Stomach smooth muscle (tissue), 2 donors: ENCODE measurements around the gene SMIM5.
"Not testable (repeated sequence)": the region's sequence is repeated elsewhere in the genome, so short reads cannot be mapped to it uniquely, and the experiment has no call there.

Source experiments
- H3K27ac ChIP-seq: one replicate; pipeline ENCODE4 v1.7.0; 2013; ENCODE audit warnings: mild to moderate bottlenecking, low read length, inconsistent platforms
- H3K27me3 ChIP-seq, 2 donors: one replicate each; pipeline ENCODE4 v1.7.0; 2013; ENCODE audit warnings: low read length in 2 of 2; ENCODE audit not compliant: insufficient read depth in 2 of 2, control insufficient read depth in 1 of 2
- H3K36me3 ChIP-seq, 2 donors: one replicate each; pipeline ENCODE4 v1.7.0; 2013; ENCODE audit warnings: low read length in 2 of 2; ENCODE audit not compliant: control insufficient read depth in 2 of 2, insufficient read depth in 2 of 2
- H3K4me1 ChIP-seq: one replicate; pipeline ENCODE4 v1.7.0; 2013; ENCODE audit warnings: low read length; ENCODE audit not compliant: control insufficient read depth, insufficient read depth
- H3K4me3 ChIP-seq, 2 donors: one replicate each; pipeline ENCODE4 v1.7.0; 2013; ENCODE audit warnings: low read length in 2 of 2
- H3K9ac ChIP-seq, 2 donors: one replicate each; pipeline ENCODE4 v1.7.0; 2013; ENCODE audit warnings: low read length in 2 of 2, mild to moderate bottlenecking in 1 of 2
- H3K9me3 ChIP-seq, 2 donors: one replicate each; pipeline ENCODE4 v1.7.0; 2013; ENCODE audit warnings: low read length in 2 of 2; ENCODE audit not compliant: control insufficient read depth in 2 of 2
- donor health status: healthy.
- donor health status: Pancreatic carcinoma.

SMIM5 gene

DNA sequence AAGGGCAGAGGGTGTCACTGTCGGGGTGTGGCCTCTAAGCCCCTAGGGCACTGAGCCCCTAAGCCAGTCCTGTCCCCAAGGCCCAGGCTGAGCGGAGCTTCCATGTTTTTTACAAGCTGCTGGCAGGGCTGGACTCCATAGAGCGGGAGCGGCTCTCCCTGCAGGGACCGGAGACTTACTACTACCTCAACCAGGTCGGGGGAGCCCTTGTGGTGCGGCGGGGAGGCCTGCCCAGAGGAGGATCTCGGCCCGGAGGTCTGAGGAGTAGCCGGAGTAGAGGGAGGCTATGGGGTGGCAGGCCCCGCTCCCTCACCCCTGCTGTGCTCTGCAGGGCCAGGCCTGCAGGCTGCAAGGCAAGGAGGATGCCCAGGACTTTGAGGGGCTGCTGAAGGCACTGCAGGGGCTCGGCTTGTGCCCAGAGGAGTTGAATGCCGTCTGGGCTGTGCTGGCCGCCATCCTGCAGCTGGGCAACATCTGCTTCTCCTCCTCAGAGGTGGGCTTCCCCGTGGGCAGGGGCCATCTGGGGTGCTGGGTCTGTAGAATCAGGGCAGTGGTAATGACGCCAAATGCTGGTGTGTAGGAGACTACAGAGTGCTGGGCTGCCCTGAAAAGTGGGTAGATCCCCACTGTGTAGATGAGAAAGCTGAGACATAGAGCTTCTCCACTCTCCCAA is 40.8 kb upstream of the SMIM5 start:
- Histone ChIP-seq H3K36me3 (no peaks in the 10 kb centered on the region), H3K27ac (no peak overlapping the region), H3K9ac (no peak overlapping the region), H3K4me1 (peaks cover 17% of the 10 kb centered on the region), H3K27me3 (no peaks in the 10 kb centered on the region), H3K9me3 (no peaks in the 10 kb centered on the region), H3K4me3 (no peak overlapping the region)

DNA sequence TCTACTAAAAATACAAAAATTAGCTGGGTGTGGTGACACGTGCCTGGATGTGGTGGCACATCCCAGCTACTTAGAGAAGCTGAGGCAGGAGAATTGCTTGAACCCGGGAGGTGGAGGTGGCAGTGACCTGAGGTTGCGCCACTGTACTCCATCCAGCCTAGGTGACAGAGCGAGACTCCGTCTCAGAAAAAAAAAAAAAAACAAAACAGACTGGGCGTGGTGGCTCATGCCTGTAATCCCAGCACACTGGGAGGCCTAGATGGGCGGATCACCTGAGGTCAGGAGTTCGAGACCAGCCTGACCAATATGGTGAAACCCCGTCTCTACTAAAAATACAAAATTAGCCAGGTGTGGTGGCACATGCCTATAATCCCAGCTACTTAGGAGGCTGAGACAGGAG is 39.8 kb upstream of the SMIM5 start:
- H3K27ac ChIP-seq, H3K27me3 ChIP-seq, H3K4me3 ChIP-seq, H3K9me3 ChIP-seq, H3K36me3 ChIP-seq, H3K9ac ChIP-seq: not testable (repeated sequence)
- peaks cover 10% of the 10 kb centered on the region for H3K4me1 ChIP-seq

DNA sequence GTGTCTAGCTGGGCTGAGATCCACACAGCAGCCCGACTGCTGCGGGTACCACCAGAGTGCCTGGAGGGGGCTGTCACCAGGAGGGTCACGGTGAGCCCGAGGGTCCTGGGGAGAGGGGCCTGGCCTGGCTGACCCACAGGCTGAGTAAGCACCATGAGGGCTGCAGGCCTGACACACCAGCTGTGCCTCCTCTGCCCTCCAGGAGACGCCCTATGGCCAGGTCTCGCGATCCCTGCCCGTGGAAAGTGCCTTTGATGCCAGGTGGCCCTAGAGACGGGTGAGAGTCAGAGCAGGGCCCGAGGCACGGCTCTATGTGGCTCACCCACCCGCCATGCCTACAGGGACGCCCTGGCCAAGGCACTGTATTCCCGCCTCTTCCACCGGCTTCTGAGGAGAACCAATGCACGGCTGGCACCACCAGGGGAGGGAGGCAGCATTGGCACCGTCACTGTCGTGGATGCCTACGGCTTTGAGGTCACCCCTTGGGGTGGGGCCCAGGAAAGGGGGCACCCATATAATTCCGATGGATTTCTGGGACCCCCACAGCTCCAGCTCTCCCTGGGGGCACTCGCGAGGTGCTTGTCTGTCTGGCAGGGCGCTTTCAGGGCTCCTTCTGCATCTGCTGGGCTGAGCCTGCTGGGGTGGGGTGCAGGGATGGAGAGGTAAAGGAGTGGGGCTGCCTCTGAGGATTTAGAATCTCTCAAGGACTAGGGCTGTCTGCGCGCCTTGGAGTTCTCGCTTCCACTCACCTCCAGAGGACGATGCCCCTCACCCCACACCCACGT is 38.5 kb upstream of the SMIM5 start:
- Histone ChIP-seq H3K4me1 (peaks cover 4% of the 10 kb centered on the region), H3K9me3 (no peaks in the 10 kb centered on the region), H3K27ac (no peak overlapping the region), H3K36me3 (no peaks in the 10 kb centered on the region), H3K4me3 (no peak overlapping the region), H3K27me3 (no peaks in the 10 kb centered on the region), H3K9ac (no peak overlapping the region)

DNA sequence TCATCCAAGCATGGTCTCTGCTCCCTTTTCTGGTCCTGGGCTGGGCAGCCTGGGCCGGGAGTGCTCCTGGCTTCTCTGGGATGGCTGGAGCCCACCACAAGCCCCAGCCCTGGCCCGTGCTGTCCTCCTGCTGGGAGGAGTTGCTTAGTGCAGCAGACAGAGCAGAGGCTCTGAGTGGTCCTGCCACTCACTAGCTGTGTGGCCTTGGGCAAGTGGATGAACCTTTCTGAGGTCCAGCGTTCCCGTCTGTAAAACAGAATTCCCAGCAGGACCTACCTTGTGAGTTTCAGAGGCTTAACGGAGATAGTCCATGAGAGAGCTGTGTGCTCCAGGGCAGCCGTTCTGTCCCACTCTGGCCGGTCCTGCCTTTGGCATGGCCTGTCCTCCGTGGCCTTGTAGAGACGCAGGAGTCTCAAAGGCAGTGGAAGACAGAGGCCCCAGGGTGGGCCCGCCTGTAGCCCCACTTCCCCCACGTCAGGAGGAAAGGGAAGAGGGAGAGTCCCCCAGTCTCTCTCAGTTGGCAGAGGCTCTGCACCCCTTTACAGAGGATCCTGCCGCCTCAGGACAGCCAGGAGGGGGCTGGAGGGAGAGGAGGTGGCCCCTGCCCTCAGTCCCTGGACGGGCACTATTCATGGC is 37.8 kb upstream of the SMIM5 start:
- no peaks in the 10 kb centered on the region for H3K9me3 ChIP-seq
- no peak overlapping the region for H3K4me3 ChIP-seq

DNA sequence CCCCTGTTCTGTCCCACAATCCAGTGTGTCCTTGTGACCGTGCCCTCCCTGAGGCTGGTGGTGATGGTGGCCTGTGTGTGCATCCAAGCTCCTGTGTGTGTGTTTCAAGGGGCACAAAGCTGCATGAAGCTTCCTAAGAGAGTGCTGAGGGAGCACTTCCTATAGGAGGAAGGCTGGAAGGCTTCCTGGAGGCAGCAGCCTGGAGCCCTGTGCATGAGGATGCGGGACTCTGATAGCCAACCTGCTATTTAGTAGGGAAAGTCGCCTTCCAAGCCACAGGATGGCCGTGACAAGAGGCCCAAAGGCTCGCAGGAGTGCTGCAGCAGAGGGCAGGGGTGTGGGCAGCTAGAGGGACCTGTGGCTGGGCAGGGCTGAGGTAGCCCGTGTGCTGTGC is 37.3 kb upstream of the SMIM5 start:
- no peak overlapping the region for H3K9ac ChIP-seq
- no peaks in the 10 kb centered on the region for H3K4me1 ChIP-seq

More for the DNA sequence above, 37.8 kb upstream of the SMIM5 start:
- Histone ChIP-seq H3K4me1 (no peaks in the 10 kb centered on the region), H3K36me3 (no peaks in the 10 kb centered on the region), H3K27ac (no peak overlapping the region), H3K27me3 (no peaks in the 10 kb centered on the region), H3K9ac (no peak overlapping the region)

DNA sequence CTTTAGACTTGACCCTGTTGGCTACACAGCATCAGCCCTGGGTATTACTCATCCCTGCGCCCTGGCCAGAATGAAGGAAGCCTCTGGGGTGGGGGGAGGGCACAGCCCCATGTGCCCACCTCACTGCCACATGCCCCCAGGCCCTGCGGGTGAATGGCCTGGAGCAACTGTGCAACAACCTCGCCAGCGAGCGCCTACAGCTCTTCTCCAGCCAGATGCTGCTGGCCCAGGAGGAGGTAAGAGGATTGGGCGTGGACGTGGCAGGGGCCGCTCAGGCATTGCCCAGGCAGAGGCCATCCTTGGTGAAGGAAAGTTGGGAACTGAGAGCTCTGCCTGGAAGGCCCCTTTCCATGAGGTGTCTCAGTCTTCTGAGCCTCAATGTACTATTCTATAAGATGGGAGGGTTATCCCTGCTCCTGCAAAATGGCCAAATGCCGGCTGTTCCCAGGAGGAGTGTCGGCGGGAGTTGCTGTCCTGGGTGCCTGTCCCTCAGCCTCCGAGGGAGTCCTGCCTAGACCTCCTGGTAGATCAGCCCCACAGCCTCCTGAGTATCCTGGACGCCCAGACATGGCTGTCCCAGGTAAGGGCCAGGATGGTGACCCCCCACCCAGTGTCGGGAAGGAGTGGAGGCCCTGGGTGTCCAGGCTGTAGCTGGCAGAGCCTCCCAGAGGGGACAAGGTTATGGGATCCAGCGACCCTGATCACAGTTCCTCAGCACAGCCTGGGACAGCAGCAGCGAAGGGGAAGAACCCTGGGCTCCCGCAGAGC is 36.7 kb upstream of the SMIM5 start:
- Histone ChIP-seq H3K27ac (no peak overlapping the region), H3K27me3 (no peaks in the 10 kb centered on the region), H3K9ac (no peak overlapping the region), H3K36me3 (no peaks in the 10 kb centered on the region), H3K4me3 (no peak overlapping the region), H3K4me1 (no peaks in the 10 kb centered on the region), H3K9me3 (no peaks in the 10 kb centered on the region)

More for the DNA sequence above, 37.3 kb upstream of the SMIM5 start:
- H3K27ac ChIP-seq = no peak overlapping the region
- H3K4me3 ChIP-seq = no peak overlapping the region
- H3K36me3 ChIP-seq = no peaks in the 10 kb centered on the region
- H3K27me3 ChIP-seq = no peaks in the 10 kb centered on the region
- no peaks in the 10 kb centered on the region for H3K9me3 ChIP-seq

DNA sequence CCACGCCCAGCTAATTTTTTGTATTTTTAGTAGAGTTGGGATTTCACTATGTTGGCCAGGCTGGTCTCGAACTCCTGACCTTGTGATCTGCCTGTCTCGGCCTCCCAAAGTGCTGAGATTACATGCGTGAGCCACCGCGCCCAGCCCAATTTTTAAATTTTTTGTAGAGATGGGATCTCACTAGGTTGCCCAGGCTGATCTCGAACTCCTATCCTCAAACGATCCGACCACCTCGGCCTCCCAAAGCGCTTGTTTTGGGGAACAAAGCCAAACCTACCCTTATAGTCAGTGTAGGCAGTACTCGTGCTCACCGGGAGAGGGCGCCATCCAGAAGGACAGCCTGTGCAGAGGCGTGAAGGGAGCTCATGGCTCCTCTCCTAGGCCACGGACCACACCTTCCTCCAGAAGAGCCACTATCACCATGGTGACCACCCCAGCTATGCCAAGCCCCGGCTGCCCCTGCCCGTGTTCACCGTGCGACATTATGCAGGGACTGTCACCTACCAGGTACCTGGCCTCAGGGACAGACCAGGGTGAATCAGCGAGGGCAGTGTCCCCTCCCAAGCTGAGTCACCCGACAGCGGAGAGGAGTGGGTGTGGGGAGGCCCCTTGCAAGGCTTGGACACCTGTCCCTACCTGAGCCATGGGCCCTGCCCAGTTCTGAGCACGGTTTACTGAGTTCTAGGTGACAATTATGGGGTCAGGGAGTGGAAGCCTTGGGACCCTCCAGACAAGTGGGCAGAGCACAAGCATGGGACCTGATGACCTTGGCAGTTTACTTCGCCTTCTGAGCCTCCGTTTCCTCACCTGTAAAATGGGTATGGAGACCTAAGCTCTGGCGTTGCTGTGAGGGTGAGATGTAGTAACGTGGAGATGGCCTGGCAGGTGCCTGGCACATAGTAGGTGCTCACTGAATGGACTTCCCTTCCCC is 31.9 kb upstream of the SMIM5 start:
- Histone ChIP-seq H3K4me3 (no peak overlapping the region), H3K4me1 (peaks cover 4% of the 10 kb centered on the region), H3K27ac (no peak overlapping the region), H3K36me3 (no peaks in the 10 kb centered on the region), H3K27me3 (no peaks in the 10 kb centered on the region), H3K9ac (no peak overlapping the region), H3K9me3 (no peaks in the 10 kb centered on the region)

DNA sequence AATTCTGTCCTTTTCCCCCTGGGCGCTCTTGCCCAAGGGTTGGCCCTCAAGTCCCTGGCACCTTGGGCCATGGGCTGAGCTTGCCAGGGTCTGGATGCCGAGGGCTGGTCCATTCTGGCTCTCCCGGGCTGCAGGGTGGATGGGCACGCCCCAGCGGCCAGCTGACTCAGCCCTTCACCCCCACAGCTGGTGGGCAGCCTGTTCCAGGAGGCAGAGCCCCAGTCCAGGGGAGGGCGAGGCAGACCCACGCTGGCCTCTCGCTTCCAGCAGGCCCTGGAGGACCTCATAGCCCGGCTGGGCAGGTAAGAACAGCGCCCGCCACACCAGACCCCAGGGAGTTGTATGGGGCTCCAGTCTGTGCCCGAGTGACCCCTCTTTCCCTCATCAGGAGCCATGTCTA is 30.6 kb upstream of the SMIM5 start:
- Histone ChIP-seq H3K9me3 (no peaks in the 10 kb centered on the region), H3K27ac (no peak overlapping the region), H3K4me1 (peaks cover 4% of the 10 kb centered on the region), H3K27me3 (no peaks in the 10 kb centered on the region), H3K9ac (no peak overlapping the region), H3K4me3 (no peak overlapping the region), H3K36me3 (peaks cover 0 to 2% of the 10 kb centered on the region in 2 donors)

DNA sequence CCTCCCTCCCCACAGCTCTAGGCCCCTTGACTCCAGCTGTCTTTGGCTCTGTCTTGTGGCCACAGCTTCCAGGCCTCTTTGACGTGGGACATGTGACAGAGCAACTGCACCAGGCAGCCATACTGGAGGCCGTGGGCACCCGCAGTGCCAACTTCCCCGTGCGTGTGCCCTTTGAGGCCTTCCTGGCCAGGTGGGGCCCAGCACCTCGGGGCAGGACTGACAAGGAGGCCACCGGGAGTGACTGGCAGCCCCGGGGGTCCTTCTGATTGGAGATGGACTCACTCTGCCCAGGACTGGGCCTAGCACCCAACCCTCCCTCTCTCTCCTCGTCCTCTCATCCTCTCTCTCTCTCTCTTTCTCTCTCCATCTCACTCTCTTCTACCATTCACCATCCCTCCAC is 30.1 kb upstream of the SMIM5 start:
- peaks cover 4% of the 10 kb centered on the region for H3K4me1 ChIP-seq
- no peak overlapping the region for H3K27ac ChIP-seq
- H3K27me3 ChIP-seq = no peaks in the 10 kb centered on the region
- no peak overlapping the region for H3K4me3 ChIP-seq
- no peak overlapping the region for H3K9ac ChIP-seq
- H3K9me3 ChIP-seq = no peaks in the 10 kb centered on the region
- H3K36me3 ChIP-seq = peaks cover 0 to 2% of the 10 kb centered on the region in 2 donors
